Measurements from ENCODE around the gene TMA7B.

- no peak for TF ChIP-seq SMC3 (IDR thresholded peaks at IDR 0.05; ENCODE audit: low read depth, low read length)
- no peak for TF ChIP-seq CTCF (conservative IDR thresholded peaks at IDR 0.05; ENCODE audit: low read depth, low read length)
- TF ChIP-seq RFX5 (IDR thresholded peaks at IDR 0.05; ENCODE audit: low read depth, low read length) = no peak
- no peak for TF ChIP-seq POLR2A (IDR thresholded peaks at IDR 0.05; ENCODE audit: low read depth, low read length)
- TF ChIP-seq CEBPB (IDR thresholded peaks at IDR 0.05; ENCODE audit: low read depth, low read length) = no peak
- TF ChIP-seq MAZ (IDR thresholded peaks at IDR 0.05; ENCODE audit: borderline replicate concordance, low read depth, low read length) = no peak
- no peak for TF ChIP-seq BHLHE40 (IDR thresholded peaks at IDR 0.05; ENCODE audit: low read depth, low read length)
- no peak for TF ChIP-seq USF2 (IDR thresholded peaks at IDR 0.05; ENCODE audit: low read depth, low read length)
- TF ChIP-seq RAD21 (IDR thresholded peaks at IDR 0.05; ENCODE audit: low read length) = no peak
- TF ChIP-seq NFE2L2 (IDR thresholded peaks at IDR 0.05; ENCODE audit: low read depth, low read length) = no peak
- TF ChIP-seq RCOR1 (IDR thresholded peaks at IDR 0.05; ENCODE audit: insufficient replicate concordance, low read length) = no peak
Measured at GRCh38 chr22:39980596-39980995, 20.4 kb downstream of the TMA7B start.
